ENCODE results near the gene TLE7. TPM values are rescaled to one million over a fixed set of nuclear protein-coding genes. Genes with fewer than 3 reads are reported as not detected.

TLE7 gene
- total and polyA plus RNA-seq, 2 of the 8 experiments (the other 6 are each of a cell fraction or from before 2014, with no cell fraction given) = 0.03 TPM; not detected in 1

GRCh38 chr16:71431176-71431575, 10.7 kb downstream of the TLE7 start:
- Histone ChIP-seq H2BK12ac (ENCODE audit: low read depth, low read length) (no peak overlapping the region), H4K8ac (ENCODE audit: extremely low read depth, insufficient read depth, low read length) (no peak overlapping the region), H4K20me1 (replicated peaks in 1 of 2; ENCODE audit: control insufficient read depth in 1 of 2, insufficient read depth in 2 of 2, low read length in 2 of 2) (no peaks in the 10 kb centered on the region), H3K27me3 (replicated peaks in 1 of 4; ENCODE audit: control insufficient read depth in 3 of 4, extremely low read depth in 1 of 4, insufficient read depth in 3 of 4, low read length in 3 of 4) (0 out of 7 replicates have a peak, but pooled peaks cover 0 to 3% (median 0%) of the 10 kb centered on the region in 4 experiments), H3K79me2 (ENCODE audit: control insufficient read depth in 1 of 2, insufficient read depth in 2 of 2, low read length in 2 of 2) (no peaks in the 10 kb centered on the region), H2BK5ac (ENCODE audit: low read depth, low read length) (no peak overlapping the region), H3K4me1 (replicated peaks in 1 of 4; ENCODE audit: control insufficient read depth in 3 of 4, insufficient read depth in 4 of 4, low read length in 3 of 4) (peaks cover 0 to 3% (median 0%) of the 10 kb centered on the region in 4 experiments; a peak in 1 of 7 replicates), H4K5ac (ENCODE audit: insufficient read length, low read depth, low read length) (no peak overlapping the region), H3K18ac (ENCODE audit: extremely low read depth, low read length) (no peak overlapping the region), H3K56ac (replicated peaks; ENCODE audit: insufficient read length, low read depth, low read length) (no peak overlapping the region), H2BK15ac (ENCODE audit: low read length) (no peak overlapping the region), H3K27ac (ENCODE audit: low read depth, low read length) (no peak overlapping the region), H3K14ac (ENCODE audit: insufficient read length) (no peak overlapping the region), H3K23me2 (ENCODE audit: low read depth, low read length) (no peaks in the 10 kb centered on the region), H2AFZ (ENCODE audit: low read length) (no peak overlapping the region), H2AK5ac (ENCODE audit: low read depth, low read length) (no peak overlapping the region), H3K79me1 (ENCODE audit: low read depth, low read length) (no peaks in the 10 kb centered on the region), H3K9me3 (ENCODE audit: insufficient read depth in 2 of 2, low read depth in 1 of 2, low read length in 1 of 2) (no peaks in the 10 kb centered on the region), H4K91ac (replicated peaks; ENCODE audit: insufficient read length, low read length) (no peak overlapping the region), H2BK120ac (replicated peaks; ENCODE audit: low read depth, low read length) (no peak overlapping the region), H3K4me3 (ENCODE audit: extremely low read depth in 1 of 4, insufficient read depth in 2 of 4, low read depth in 3 of 4, low read length in 4 of 4) (no peak overlapping the region), H3K23ac (ENCODE audit: insufficient read length) (no peak overlapping the region), H3K4ac (replicated peaks; ENCODE audit: insufficient read length, low read depth, low read length) (no peak overlapping the region), H3K4me2 (ENCODE audit: insufficient read depth in 1 of 2, low read depth in 2 of 2, low read length in 2 of 2) (no peak overlapping the region), H3K36me3 (ENCODE audit: control insufficient read depth in 2 of 4, insufficient read depth in 4 of 4, low read length in 3 of 4) (no peaks in the 10 kb centered on the region; a peak in 2 of 8 replicates), H3K9ac (replicated peaks in 1 of 4; ENCODE audit: extremely low read depth in 1 of 4, low read depth in 3 of 4, low read length in 3 of 4) (no peak overlapping the region), H2BK20ac (ENCODE audit: low read length) (no peak overlapping the region)
- ChIA-PET POLR2A (ENCODE audit: partially characterized antibody) (interaction anchor here (0.6 kb wide), 1 partner anchor 98 kb away, joined by 3 read pairs; no protein-coding TSS in a partner anchor), CTCF (ENCODE audit: partially characterized antibody) (interaction anchor here (0.6 to 5.9 kb wide), 3 partner anchors 9 to 87 kb away, joined by 3 to 32 read pairs (median 22); no protein-coding TSS in a partner anchor)
- no peak for TF ChIP-seq SP2 (IDR thresholded peaks at IDR 0.05; ENCODE audit: low read length)
- TF ChIP-seq SUZ12 (IDR thresholded peaks at IDR 0.05; ENCODE audit: low read length) = no peak
- no peak for TF ChIP-seq ATF3 (IDR thresholded peaks at IDR 0.05; ENCODE audit: insufficient read depth, low read depth, low read length)
- TF ChIP-seq TBP (IDR thresholded peaks at IDR 0.05; ENCODE audit: low read depth, low read length) = no peak
- no peak for TF ChIP-seq NANOG (IDR thresholded peaks at IDR 0.05; ENCODE audit: insufficient read depth, low read depth, low read length, poor library complexity, severe bottlenecking)
- TF ChIP-seq CHD2 (IDR thresholded peaks at IDR 0.05; ENCODE audit: low read length) = no peak
- TF ChIP-seq TAF7 (optimal IDR thresholded peaks at IDR 0.05; ENCODE audit: borderline replicate concordance, low read depth, low read length) = no peak
- TF ChIP-seq RBBP5 (IDR thresholded peaks at IDR 0.05; ENCODE audit: borderline replicate concordance, low read depth, low read length) = no peak
- TF ChIP-seq RNF2 (IDR thresholded peaks at IDR 0.05; ENCODE audit: borderline replicate concordance, low read depth, low read length, missing control alignments, poor library complexity, severe bottlenecking) = no peak
- TF ChIP-seq SP1 (IDR thresholded peaks at IDR 0.05; ENCODE audit: low read depth, low read length) = no peak
- TF ChIP-seq BRCA1 (IDR thresholded peaks at IDR 0.05; ENCODE audit: low read depth, low read length) = no peak
- no peak for TF ChIP-seq POLR2A (IDR thresholded peaks at IDR 0.05; ENCODE audit: control extremely low read depth in 1 of 2, low read depth in 2 of 2, low read length in 2 of 2)
- DNase-seq (ENCODE audit: low read depth in 1 of 2, low spot score in 2 of 2) = no peak
- WGBS, 2 experiments (ENCODE audit: extremely low coverage in 1 of 2, insufficient coverage in 1 of 2, insufficient read length in 1 of 2, insufficient replicate concordance in 2 of 2, low coverage in 1 of 2, low lambda C conversion rate in 2 of 2, missing lambda C conversion rate in 1 of 2) = 95% methylated on average over 14 of the region's 14 CpGs; no CpG with 5 or more reads in 1 of the 2 experiments
- no peak for FAIRE-seq
